Thyroid gland (tissue), 4 donors: ENCODE data around the gene SPON1. TPM values are rescaled to one million over a fixed set of nuclear protein-coding genes. Genes with fewer than 3 reads are reported as not detected.

Source experiments
- DNase-seq, 2 donors: peaks; one replicate each; pipeline ENCODE4 v3.0.0-alpha.2; 2019
- H3K27ac ChIP-seq, 3 donors: fragments of 200-600 bp; sonication (generic); 1 replicate in 2 of 3; 2 replicates in 1 of 3; pipeline ENCODE4 v1.5.1; 2016 to 2019; ENCODE audit warnings: mild to moderate bottlenecking in 1 of 3, moderate library complexity in 1 of 3
- H3K27me3 ChIP-seq: fragments of 200-600 bp; sonication (generic); one replicate; pipeline ENCODE4 v1.5.1; 2019
- H3K36me3 ChIP-seq, 2 donors: fragments of 200-600 bp; sonication (generic); one replicate each; pipeline ENCODE4 v1.5.1; 2016 to 2019
- H3K4me1 ChIP-seq, 2 donors: fragments of 200-600 bp; sonication (generic); one replicate each; pipeline ENCODE4 v1.5.1; 2017 to 2019
- H3K4me3 ChIP-seq, 3 donors: fragments of 200-600 bp; sonication (generic); replicated peaks in 1 of 3; 1 replicate in 2 of 3; 2 replicates in 1 of 3; pipeline ENCODE4 v1.5.1; 2016; ENCODE audit warnings: mild to moderate bottlenecking in 1 of 3
- H3K9me3 ChIP-seq: fragments of 200-600 bp; sonication (generic); one replicate; pipeline ENCODE4 v1.5.1; 2017
- CTCF ChIP-seq, 6 experiments: fragments of 200-600 bp in 3 of 6; fragments of 450-650 bp in 3 of 6; sonication (generic) in 3 of 6; IDR thresholded peaks; one replicate each; pipeline ENCODE4 v1.5.1; 2016 to 2019; ENCODE audit warnings: antibody characterized with exemption in 6 of 6, mild to moderate bottlenecking in 2 of 6, inconsistent platforms in 1 of 6, moderate library complexity in 1 of 6
- POLR2A ChIP-seq, 2 donors: fragments of 450-650 bp; IDR thresholded peaks; one replicate each; pipeline ENCODE4 v1.6.1; 2017; ENCODE audit warnings: antibody characterized with exemption in 2 of 2, mild to moderate bottlenecking in 2 of 2, moderate library complexity in 1 of 2
- WGBS, 2 donors: methylation state at CpG; one replicate each; pipeline ENCODE4 v1.1.5; 2017; 5-methylcytosine and 5-hydroxymethylcytosine counted together
- intact Hi-C: fragments of 100-400 bp; cut with DNase I; formaldehyde crosslinking; loops from one replicate; pipeline ENCODE4 v1.15.1; 2023
- total RNA-seq, 4 donors: library from RNA; depleted of rRNA; stranded (reverse); fragments of >200 nt; gene quantifications; one replicate each; pipeline ENCODE4 v1.2.3, GENCODE V29; 2016

Gene SPON1
- total RNA-seq, 4 donors from 2014 or later: 7.3 to 14.9 (median 10.9) TPM

- H3K4me1 ChIP-seq: peaks cover 26 to 27% of the 10 kb centered on the region in 2 donors
- DNase-seq: no peak
- no peaks in the 10 kb centered on the region for H3K9me3 ChIP-seq
- TF ChIP-seq CTCF (IDR thresholded peaks at IDR 0.05) (no peak), POLR2A (IDR thresholded peaks at IDR 0.05) (no peak)
- H3K36me3 ChIP-seq: no peaks in the 10 kb centered on the region
- intact Hi-C loops: no loop called here
- no peak overlapping the region for H3K27ac ChIP-seq
- H3K4me3 ChIP-seq: no peak overlapping the region
- no peaks in the 10 kb centered on the region for H3K27me3 ChIP-seq
These were observed 223.7 kb downstream of the SPON1 start for GRCh38 chr11:14186046-14186775.

DNA sequence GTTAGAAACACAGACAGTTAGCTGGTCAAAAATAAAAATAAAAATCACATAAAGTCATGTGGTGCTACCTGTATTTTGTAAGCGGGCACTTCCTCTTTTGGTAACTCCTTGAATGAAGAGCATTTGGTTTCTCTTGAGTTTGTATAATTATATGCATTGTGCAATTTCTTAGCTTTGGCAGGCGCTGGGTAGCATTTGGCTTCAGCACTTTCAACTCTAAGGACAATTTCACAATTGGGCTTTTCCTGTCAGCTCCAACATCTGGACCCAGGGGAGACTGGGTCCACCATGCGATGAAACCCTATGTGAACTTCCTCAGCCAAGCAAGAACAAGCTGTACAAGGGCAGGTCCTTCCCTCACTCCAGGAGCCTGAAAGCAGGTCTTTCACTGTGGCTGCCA is 227.4 kb downstream of the SPON1 start:
- TF ChIP-seq POLR2A (IDR thresholded peaks at IDR 0.05) (no peak), CTCF (IDR thresholded peaks at IDR 0.05) (no peak)
- peaks cover 18 to 26% of the 10 kb centered on the region in 2 donors for H3K4me1 ChIP-seq
- intact Hi-C loops: no loop called here
- peak; percentile 10 to 24 for DNase-seq
- no peaks in the 10 kb centered on the region for H3K9me3 ChIP-seq
- 52 to 64% methylated on average over 3 of the region's 3 CpGs for WGBS, 2 donors
- peak overlapping the region in 2 of 3 donors; percentile 62 to 85 for H3K27ac ChIP-seq
- H3K4me3 ChIP-seq: no peak overlapping the region
- no peaks in the 10 kb centered on the region for H3K27me3 ChIP-seq
- H3K36me3 ChIP-seq: no peaks in the 10 kb centered on the region

GRCh38 chr11:14190992-14191778 is 228.7 kb downstream of the SPON1 start:
- TF ChIP-seq CTCF (IDR thresholded peaks at IDR 0.05): no peak
- TF ChIP-seq POLR2A (IDR thresholded peaks at IDR 0.05): no peak
- Histone ChIP-seq H3K4me3 (no peak overlapping the region), H3K36me3 (no peaks in the 10 kb centered on the region)

GRCh38 chr11:14193644-14194043 is 231.1 kb downstream of the SPON1 start:
- H3K27me3 ChIP-seq: no peaks in the 10 kb centered on the region
- no peaks in the 10 kb centered on the region for H3K9me3 ChIP-seq
- no peak overlapping the region for H3K4me3 ChIP-seq
- H3K27ac ChIP-seq: no peak overlapping the region
- H3K36me3 ChIP-seq: no peaks in the 10 kb centered on the region
- no peak for TF ChIP-seq POLR2A (IDR thresholded peaks at IDR 0.05)
- no peak for TF ChIP-seq CTCF (IDR thresholded peaks at IDR 0.05)
- DNase-seq: no peak
- peaks cover 15 to 22% of the 10 kb centered on the region in 2 donors for H3K4me1 ChIP-seq
- 62 to 86% methylated on average over 2 to 3 of the region's 3 CpGs for WGBS, 2 donors
- intact Hi-C loops: no loop called here

More at GRCh38 chr11:14190992-14191778, 228.7 kb downstream of the SPON1 start:
- Histone ChIP-seq H3K27ac (peak overlapping the region; percentile 30 to 85 (median 62)), H3K4me1 (peaks cover 17 to 22% of the 10 kb centered on the region in 2 donors), H3K9me3 (no peaks in the 10 kb centered on the region), H3K27me3 (no peaks in the 10 kb centered on the region)
- 51 to 53% methylated on average over 6 of the region's 6 CpGs for WGBS, 2 donors
- intact Hi-C loops: no loop called here
- peak; percentile 7 to 25 for DNase-seq
